ENCODE data around the gene ACACB.

The ACACB gene

GRCh38 chr12:109115758-109116610, at the start of gene ACACB:
Gene ACACB (plus strand): TSS chr12:109116587. CDS start chr12:109139406, 22,819 bp downstream.
- DNase-seq, result no peak

DNA sequence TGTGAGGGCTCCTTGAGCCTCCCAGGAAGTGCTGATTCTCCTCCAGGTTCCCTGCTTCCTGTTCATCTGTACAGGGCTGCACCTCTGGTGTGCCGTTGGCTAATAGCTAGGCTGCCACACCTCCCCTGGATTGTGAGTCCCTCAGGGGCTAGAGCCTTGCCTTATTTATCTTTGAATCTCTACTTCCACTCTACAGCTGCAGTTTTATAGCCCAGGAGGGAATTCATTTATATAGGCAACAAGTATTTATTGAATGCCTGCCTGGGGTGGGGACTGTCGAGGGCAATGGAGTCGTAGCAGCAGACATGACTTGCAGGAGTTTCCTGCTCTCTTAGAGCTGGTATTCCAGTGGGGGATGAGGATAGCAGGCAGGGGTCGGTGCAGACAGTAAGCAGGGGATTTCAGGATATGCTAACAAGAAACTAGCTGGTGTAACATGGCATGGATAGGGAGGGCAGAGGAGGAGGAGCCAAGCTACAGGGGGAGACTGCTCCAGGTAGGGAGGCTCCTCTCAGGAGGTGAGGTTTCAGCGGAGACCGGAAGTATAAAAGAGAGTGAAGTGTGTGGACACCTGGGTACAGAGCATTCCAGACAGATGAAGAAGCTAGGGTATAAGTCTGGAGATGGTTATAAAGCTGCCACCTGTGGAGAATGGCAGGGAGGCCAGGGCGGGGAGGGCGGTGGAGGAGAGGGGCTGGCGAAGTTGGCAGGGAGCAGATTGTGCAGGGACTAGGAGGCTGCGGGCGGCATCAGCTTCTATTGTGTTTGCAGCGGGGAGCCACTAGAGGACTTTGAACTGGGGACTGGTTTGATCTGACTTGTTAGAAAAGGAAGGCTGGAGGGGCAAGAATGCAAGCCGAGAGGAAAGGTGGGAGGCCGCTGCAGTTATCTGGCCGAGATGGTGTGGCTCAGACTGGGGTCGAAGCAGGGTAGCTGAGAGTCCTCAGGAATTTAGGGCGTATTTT, 46.8 kb upstream of the ACACB start:
- no peak for DNase-seq

GRCh38 chr12:109074866-109075265, 41.5 kb upstream of the ACACB start:
- no peak for DNase-seq

DNA sequence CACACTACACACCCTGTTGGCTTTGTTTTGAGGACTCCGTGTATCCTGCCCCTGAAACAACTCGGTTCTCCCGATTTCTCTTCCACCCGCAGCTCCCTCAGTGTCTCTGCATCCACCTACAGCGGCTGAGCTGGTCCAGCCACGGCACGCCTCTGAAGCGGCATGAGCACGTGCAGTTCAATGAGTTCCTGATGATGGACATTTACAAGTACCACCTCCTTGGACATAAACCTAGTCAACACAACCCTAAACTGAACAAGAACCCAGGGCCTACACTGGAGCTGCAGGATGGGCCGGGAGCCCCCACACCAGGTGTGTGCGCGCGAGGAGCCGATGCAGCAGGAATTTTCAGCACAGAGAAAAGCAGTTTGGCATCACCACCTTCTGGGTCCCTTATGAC, 33.6 kb upstream of the ACACB start:
- no peak for DNase-seq

GRCh38 chr12:109084425-109084824, 32.0 kb upstream of the ACACB start:
- no peak for DNase-seq

DNA sequence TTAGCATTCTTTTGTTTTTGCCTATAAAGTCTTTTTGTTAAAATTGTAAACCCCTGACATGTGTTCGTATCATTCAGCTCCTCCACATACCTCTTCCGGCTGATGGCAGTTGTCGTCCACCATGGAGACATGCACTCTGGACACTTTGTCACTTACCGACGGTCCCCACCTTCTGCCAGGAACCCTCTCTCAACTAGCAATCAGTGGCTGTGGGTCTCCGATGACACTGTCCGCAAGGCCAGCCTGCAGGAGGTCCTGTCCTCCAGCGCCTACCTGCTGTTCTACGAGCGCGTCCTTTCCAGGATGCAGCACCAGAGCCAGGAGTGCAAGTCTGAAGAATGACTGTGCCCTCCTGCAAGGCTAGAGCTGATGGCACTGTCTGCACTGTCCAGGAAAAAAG, 30.8 kb upstream of the ACACB start:
- DNase-seq, result no peak

DNA sequence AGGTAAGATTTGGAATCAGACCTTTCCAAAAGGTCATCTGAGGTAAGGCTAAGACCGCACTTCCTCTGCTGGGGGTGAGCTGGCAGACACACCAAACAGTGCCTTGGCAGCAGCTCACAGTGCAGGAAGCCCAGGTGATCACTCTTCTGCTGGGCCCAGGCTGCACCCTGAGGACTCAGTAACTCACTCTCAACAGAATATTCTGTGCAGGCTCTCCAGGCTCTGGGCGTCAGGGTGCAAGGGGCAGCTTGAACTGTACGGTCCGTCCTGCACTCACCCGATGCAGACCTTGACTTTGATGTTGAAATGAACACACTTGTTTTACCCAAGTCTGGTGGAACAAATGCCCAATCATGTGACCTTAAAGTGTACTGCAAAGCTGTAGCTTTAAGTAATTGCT, 29.1 kb upstream of the ACACB start:
- DNase-seq, result no peak

- DNase-seq, result no peak
Measured at GRCh38 chr12:109088818-109089217, 27.6 kb upstream of the ACACB start.

GRCh38 chr12:109089683-109090082, 26.7 kb upstream of the ACACB start:
- DNase-seq, result no peak

GRCh38 chr12:109092497-109093021, 23.8 kb upstream of the ACACB start:
- DNase-seq, result no peak

GRCh38 chr12:109093022-109093918, 23.1 kb upstream of the ACACB start, which contains the start of gene ALKBH2:
Gene ALKBH2 (minus strand): TSS chr12:109093472. CDS start chr12:109092786, 686 bp downstream.
- peak; percentile 96 for DNase-seq

DNA sequence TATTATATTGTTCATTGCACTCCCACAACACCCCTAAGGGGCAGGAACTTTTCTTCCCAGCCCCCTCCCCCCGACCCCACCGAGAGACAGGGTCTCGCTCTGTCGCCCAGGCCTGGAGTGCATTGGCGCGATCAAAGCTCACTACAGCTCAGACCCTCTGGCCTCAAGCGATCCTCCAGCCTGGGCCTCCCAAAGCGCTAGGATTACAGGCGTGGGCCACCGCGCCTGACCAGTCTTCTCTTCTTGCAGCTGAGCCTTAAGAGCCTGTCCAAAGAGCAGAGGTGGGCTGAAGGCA, 19.3 kb upstream of the ACACB start:
- DNase-seq, result no peak

GRCh38 chr12:109097435-109098182, 18.8 kb upstream of the ACACB start, which contains the start of gene UNG:
Gene UNG (plus strand): TSS chr12:109097597. CDS start chr12:109097680, 83 bp downstream.
- DNase-seq, result peak; percentile 96

DNA sequence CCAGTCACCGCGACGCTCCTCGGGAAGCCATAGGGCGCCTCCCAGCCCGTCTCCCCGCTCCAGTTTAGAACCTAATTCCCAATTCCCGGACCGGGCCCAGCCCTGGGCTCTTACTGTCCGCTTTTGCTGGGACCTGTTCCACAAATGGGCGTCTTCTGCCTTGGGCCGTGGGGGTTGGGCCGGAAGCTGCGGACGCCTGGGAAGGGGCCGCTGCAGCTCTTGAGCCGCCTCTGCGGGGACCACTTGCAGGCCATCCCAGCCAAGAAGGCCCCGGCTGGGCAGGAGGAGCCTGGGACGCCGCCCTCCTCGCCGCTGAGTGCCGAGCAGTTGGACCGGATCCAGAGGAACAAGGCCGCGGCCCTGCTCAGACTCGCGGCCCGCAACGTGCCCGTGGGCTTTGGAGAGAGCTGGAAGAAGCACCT, 18.2 kb upstream of the ACACB start:
- no peak for DNase-seq

DNA sequence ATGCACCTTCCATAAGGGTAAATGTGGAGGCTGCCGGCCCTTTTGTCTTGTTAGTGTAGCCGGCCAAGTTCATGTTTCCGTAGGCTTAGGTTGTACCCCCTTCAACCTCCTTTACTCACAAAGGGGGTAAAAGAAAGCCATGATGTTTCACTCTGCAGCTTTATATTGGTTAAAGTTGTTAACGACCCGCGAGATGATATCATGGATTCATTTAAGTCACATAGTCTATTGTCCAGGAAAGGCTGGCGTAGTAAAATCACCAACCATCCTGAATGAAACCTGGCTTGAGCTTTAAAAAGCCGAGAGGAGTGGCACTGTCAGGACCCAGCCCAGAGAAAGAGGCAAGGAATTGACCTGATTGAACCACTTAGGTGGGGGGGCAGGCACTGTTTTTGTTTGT, 17.7 kb upstream of the ACACB start:
- no peak for DNase-seq

- no peak for DNase-seq
Measured at GRCh38 chr12:109099431-109100020, 16.9 kb upstream of the ACACB start.

DNA sequence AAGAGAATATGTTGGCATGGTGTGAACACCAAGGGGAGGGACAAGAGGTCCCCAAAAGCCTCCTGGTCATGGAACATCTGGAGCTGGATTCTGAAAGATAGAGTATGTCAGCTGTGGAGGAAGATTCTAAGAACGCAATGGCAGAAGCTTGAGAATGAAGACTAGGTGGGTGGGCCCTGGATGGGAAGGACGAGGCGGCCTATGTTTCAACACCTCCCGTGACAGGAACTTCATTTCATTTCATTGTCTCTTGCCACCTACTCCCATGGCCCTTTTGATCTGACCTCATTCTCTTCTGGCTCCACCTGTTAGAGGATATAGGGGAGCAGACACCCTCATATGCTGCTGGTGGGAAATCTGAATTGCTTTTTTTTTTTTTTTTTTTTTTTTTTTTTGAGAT, 15.6 kb upstream of the ACACB start:
- no peak for DNase-seq

GRCh38 chr12:109102491-109102890, 13.9 kb upstream of the ACACB start:
- no peak for DNase-seq

DNA sequence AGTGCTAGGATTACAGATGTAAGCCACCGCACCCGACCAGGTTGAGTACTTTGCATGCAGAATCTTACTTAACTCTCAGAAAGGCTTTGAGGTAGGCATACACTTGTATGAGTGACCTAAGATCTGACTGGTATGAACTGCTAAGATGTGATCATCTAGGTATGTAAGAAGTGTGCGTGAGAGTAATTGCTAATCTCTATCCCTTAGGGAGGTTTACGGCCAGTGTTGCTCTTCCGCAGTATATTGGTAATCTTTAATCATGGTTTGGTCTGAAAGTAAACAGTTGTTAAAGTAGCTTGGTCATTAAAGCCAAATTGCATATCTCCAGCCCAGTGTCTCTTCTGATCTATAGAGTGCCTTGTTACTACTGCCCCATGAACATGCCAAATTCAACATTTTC, 11.2 kb upstream of the ACACB start:
- DNase-seq, result no peak

- no peak for DNase-seq
Measured at GRCh38 chr12:109109746-109110350, 6.5 kb upstream of the ACACB start.

All from stimulated activated CD4-positive, alpha-beta T cell treated with anti-CD3 and anti-CD28 coated beads, Interleukin-1b, Interleukin-23, amount 100 ng/mL, for 48 hours (primary cell).